GM06990 (cell line): Measurements from ENCODE around the gene C1orf146.

Experiments used
- DNase-seq: peaks from one replicate; pipeline ENCODE4 v3.0.0-alpha.2; 2011; ENCODE audit not compliant: insufficient read length; ENCODE audit errors: extremely low read depth
- H3K27me3 ChIP-seq: replicated peaks from 2 replicates; pipeline ENCODE4 v1.6.0; 2011; ENCODE audit warnings: low read length; ENCODE audit not compliant: control insufficient read depth, insufficient read depth
- H3K36me3 ChIP-seq: 2 replicates; pipeline ENCODE4 v1.5.1; 2011; ENCODE audit warnings: low read length; ENCODE audit not compliant: control insufficient read depth, insufficient read depth
- H3K4me3 ChIP-seq: replicated peaks from 2 replicates; pipeline ENCODE4 v1.5.1; 2011; ENCODE audit warnings: low read depth, mild to moderate bottlenecking, control low read depth, low read length
- CTCF ChIP-seq: IDR thresholded peaks from 2 replicates; pipeline ENCODE4 v1.5.1; 2011; ENCODE audit warnings: low read length, control low read depth, mild to moderate bottlenecking, inconsistent platforms; ENCODE audit not compliant: insufficient read depth, poor library complexity, severe bottlenecking

Gene C1orf146

DNA sequence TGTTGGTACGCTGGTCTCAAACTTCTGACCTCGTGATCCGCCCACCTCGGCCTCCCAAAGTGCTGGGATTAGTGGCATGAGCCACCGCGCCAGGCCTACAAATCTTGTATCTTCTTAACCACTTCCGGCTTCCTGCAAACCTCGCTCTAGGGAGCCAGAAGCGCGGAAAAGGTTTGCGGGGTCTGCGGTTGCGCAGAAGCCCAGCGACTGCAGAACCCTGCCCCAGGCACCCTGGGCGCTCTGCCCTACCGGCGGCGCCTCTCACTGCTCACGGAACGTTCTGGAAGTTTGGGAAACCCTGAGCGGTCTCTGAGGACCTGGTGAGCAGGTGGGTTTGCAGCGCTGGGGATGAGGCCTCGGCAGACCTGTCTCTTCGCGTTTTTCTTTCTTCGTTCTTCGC, at the start of gene C1orf146:
TSS of gene C1orf146 (plus strand) at position 195 of the 400 bp plus-strand sequence. CDS start 13,506 bp downstream, outside the sequence.
- no peaks in the 10 kb centered on the region for H3K36me3 ChIP-seq
- no peak for TF ChIP-seq CTCF
- no peaks in the 10 kb centered on the region for H3K27me3 ChIP-seq
- DNase-seq: no peak
- no peak within 1 kb of the TSS for H3K4me3 ChIP-seq

DNA sequence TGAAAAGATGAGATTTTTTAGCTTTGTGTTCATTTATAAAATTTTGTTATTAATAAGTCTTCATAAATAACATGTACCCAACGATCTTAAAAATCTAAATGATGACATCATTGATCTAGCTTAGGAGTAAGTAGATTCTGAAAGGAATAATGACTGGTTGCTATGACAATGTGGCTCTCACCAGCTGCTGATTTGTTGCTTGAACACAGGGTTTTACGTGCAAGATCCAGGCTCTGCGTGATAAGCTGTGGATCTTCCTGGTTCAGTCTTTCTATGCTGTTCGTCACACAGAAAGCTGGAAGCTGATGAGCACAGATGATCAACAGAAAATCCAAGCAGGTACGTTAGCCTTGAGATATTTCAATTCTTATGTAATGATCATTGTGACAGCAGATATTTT, 49.1 kb upstream of the C1orf146 start:
- H3K27me3 ChIP-seq: no peaks in the 10 kb centered on the region
- H3K36me3 ChIP-seq: no peaks in the 10 kb centered on the region
- H3K4me3 ChIP-seq: no peak overlapping the region
- TF ChIP-seq CTCF: no peak
- no peak for DNase-seq

DNA sequence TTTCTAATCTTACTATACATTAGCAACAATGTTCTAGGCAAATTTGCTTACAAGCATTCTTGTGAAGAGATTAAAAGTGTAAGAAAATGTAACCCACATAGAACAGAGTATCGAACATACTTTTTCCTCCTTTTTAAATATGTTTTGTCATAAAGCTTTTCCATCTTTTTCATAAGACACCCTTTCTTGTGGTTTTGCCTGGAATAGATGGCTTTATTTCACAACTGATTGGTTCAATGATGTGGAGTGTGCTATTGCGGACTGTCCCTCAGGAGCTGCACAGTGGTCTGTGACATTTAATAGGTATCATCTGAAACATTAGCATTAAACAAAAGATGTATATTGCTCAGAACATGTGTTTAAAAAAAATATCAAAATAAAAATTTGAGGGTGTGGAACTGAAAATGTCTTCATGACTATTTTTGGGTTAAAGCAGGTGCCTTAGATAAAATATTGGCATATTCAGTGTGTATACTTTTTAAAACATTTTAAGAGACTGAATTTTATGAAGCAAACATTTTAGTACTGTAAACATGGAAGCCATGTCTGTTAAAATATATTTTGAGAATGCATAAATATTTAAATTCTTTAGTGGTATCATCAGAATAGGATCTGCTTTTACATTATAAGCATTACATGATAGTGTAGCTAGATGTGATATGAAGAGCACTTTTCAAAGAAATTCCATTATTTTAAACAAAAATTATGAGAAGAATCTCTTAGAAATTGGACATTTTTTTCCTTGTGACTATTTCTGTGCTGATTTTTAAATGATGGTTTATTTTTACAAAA, 48.3 kb upstream of the C1orf146 start:
- Histone ChIP-seq H3K4me3 (no peak overlapping the region), H3K27me3 (no peaks in the 10 kb centered on the region), H3K36me3 (no peaks in the 10 kb centered on the region)
- DNase-seq: no peak
- TF ChIP-seq CTCF: no peak

- H3K4me3 ChIP-seq: no peak overlapping the region
- no peak for DNase-seq
- no peak for TF ChIP-seq CTCF
- no peaks in the 10 kb centered on the region for H3K27me3 ChIP-seq
- no peaks in the 10 kb centered on the region for H3K36me3 ChIP-seq
Measured at GRCh38 chr1:92184632-92185031, 33.1 kb upstream of the C1orf146 start.

DNA sequence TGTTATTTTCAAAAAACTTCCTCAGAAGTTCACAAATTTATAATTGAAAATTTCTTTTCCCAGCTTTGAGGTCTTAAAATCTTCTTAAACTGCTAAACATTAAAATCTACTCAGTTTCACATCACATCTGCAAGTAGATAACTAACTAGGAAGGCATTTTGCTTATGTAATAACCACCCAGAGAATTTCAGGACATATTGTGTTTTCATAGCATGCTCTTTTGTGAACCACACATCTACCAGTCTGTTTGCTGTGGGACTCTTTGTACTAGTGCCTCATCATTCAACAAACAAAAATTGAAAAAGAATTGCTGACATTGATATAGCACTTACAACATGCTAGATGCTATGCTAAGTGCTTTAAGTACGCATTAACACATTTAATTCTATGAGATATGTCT, 31.6 kb upstream of the C1orf146 start:
- TF ChIP-seq CTCF: no peak
- Histone ChIP-seq H3K4me3 (no peak overlapping the region), H3K27me3 (no peaks in the 10 kb centered on the region), H3K36me3 (no peaks in the 10 kb centered on the region)
- no peak for DNase-seq
